ENCODE measurements around the gene MSH2.
"Not testable (repeated sequence)": the region's sequence is repeated elsewhere in the genome, so short reads cannot be mapped to it uniquely, and the experiment has no call there.

The MSH2 gene

DNA sequence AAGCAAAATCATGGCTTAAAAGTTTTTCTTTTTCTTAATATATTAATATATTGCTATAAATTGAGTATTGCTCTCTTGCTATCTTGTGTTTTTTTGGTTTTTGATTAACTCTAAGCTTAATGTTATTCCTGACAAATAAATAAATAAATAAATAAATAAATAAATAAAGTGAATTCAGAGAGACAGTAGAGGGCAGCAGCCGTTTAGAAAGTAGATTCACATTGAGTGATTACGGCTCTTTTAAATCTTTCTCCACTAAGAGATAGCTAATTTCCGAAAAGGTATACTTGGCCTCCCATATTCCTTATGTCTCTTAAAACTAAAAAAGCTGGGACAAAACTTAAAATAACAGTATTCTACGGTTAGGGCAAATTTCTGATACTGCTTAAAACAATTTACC is 34.3 kb downstream of the MSH2 start:
- no peak for DNase-seq (ENCODE audit: low read depth, low spot score)
- Histone ChIP-seq H3K9me3 (ENCODE audit: insufficient read depth, low read length) (peaks cover under 1% of the 10 kb centered on the region; the same call in 1 of the 2 replicates), H3K9ac (ENCODE audit: insufficient read length, low read depth) (no peak overlapping the region), H3K27me3 (ENCODE audit: insufficient read depth, insufficient read length) (no peaks in the 10 kb centered on the region), H3K4me3 (ENCODE audit: insufficient read length, low read depth) (no peak overlapping the region), H3K4me1 (ENCODE audit: insufficient read depth, insufficient read length) (peaks cover 2% of the 10 kb centered on the region), H3K36me3 (ENCODE audit: insufficient read depth, insufficient read length, low read length) (peaks cover 54% of the 10 kb centered on the region)
- TF ChIP-seq SUZ12 (IDR thresholded peaks at IDR 0.05; ENCODE audit: extremely low read depth, insufficient read depth, insufficient read length) (no peak), ZNF274 (IDR thresholded peaks at IDR 0.05; ENCODE audit: low read depth, low read length) (no peak), YY1 (IDR thresholded peaks at IDR 0.05; ENCODE audit: insufficient read depth, insufficient read length) (no peak)

DNA sequence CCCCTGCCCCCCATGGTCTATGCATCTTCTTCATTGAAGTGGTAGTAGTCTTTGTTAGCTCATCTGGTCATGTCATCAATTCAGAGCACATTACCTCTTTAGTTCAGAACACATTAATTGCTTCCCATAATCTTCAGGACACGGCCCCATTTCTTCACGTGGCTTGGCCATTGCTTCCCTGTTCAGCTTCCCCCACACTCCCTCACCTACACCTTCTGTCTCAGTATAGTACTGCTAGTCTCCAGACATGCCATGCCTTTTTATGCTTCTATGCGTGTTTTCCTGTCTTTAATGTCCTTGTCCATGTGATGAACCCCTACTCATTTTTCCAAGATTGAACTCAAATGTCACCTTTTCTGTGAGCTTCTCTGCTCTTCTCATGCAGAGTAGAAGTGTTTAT is 35.1 kb downstream of the MSH2 start:
- Histone ChIP-seq H3K36me3 (ENCODE audit: insufficient read depth, insufficient read length, low read length) (peaks cover 56% of the 10 kb centered on the region), H3K27me3 (ENCODE audit: insufficient read depth, insufficient read length) (no peaks in the 10 kb centered on the region), H3K4me1 (ENCODE audit: insufficient read depth, insufficient read length) (peaks cover 2% of the 10 kb centered on the region), H3K4me3 (ENCODE audit: insufficient read length, low read depth) (no peak overlapping the region), H3K9me3 (ENCODE audit: insufficient read depth, low read length) (no peaks in the 10 kb centered on the region; the same call in 1 of the 2 replicates), H3K9ac (ENCODE audit: insufficient read length, low read depth) (no peak overlapping the region)
- no peak for TF ChIP-seq SUZ12 (IDR thresholded peaks at IDR 0.05; ENCODE audit: extremely low read depth, insufficient read depth, insufficient read length)
- TF ChIP-seq YY1 (IDR thresholded peaks at IDR 0.05; ENCODE audit: insufficient read depth, insufficient read length) = no peak
- no peak for TF ChIP-seq ZNF274 (IDR thresholded peaks at IDR 0.05; ENCODE audit: low read depth, low read length)
- no peak for DNase-seq (ENCODE audit: low read depth, low spot score)

DNA sequence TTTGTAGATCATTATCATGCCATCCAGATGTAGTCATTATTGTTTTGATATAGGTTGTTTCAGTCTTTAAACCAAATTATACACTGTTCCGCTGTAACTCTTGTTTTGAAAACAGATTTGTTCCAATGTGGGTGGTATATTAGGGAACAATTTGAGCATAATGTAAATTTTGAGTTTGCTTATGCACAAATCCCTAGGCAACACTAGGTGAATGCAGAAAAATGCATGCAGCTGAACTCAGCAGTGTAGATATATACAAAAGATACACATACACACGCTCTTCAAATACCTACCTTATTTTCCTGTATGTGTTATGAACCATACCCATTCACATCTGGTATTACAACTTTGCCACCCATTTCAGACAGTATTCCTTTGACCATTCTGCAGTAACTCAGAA is 35.8 kb downstream of the MSH2 start:
- Histone ChIP-seq H3K4me1 (ENCODE audit: insufficient read depth, insufficient read length) (peaks cover 2% of the 10 kb centered on the region), H3K4me3 (ENCODE audit: insufficient read length, low read depth) (no peak overlapping the region), H3K9me3 (ENCODE audit: insufficient read depth, low read length) (no peaks in the 10 kb centered on the region), H3K9ac (ENCODE audit: insufficient read length, low read depth) (no peak overlapping the region), H3K36me3 (ENCODE audit: insufficient read depth, insufficient read length, low read length) (peaks cover 56% of the 10 kb centered on the region), H3K27me3 (ENCODE audit: insufficient read depth, insufficient read length) (no peaks in the 10 kb centered on the region)
- no peak for TF ChIP-seq YY1 (IDR thresholded peaks at IDR 0.05; ENCODE audit: insufficient read depth, insufficient read length)
- DNase-seq (ENCODE audit: low read depth, low spot score) = no peak

DNA sequence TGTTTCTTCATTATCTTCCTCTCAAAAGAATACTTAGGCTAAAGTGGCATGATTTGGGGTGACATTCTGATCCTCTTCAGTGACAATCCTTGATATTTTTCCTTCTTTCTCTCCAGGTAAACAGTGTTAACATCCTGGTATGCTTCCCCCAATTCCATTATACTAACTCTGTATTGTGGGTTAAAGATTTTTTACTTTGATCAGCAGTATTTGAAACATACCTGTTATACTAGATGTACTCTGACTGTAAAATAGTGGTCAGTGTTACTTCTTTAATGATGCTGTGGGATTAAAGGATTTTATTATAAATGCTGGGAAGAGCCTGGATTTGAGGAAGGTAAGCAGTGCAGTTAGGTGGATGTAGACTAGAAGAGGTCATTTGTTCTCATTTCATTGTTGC is 48.8 kb downstream of the MSH2 start:
- H3K27me3 ChIP-seq (ENCODE audit: insufficient read depth, insufficient read length) = no peaks in the 10 kb centered on the region
- H3K4me3 ChIP-seq (ENCODE audit: insufficient read length, low read depth) = no peak overlapping the region
- H3K9ac ChIP-seq (ENCODE audit: insufficient read length, low read depth) = no peak overlapping the region
- no peak for DNase-seq (ENCODE audit: low read depth, low spot score)
- no peaks in the 10 kb centered on the region for H3K9me3 ChIP-seq (ENCODE audit: insufficient read depth, low read length)
- no peaks in the 10 kb centered on the region for H3K4me1 ChIP-seq (ENCODE audit: insufficient read depth, insufficient read length)
- TF ChIP-seq ZNF274 (IDR thresholded peaks at IDR 0.05; ENCODE audit: low read depth, low read length) (no peak), SUZ12 (IDR thresholded peaks at IDR 0.05; ENCODE audit: extremely low read depth, insufficient read depth, insufficient read length) (no peak), YY1 (IDR thresholded peaks at IDR 0.05; ENCODE audit: insufficient read depth, insufficient read length) (no peak)
- peaks cover 67% of the 10 kb centered on the region for H3K36me3 ChIP-seq (ENCODE audit: insufficient read depth, insufficient read length, low read length)

DNA sequence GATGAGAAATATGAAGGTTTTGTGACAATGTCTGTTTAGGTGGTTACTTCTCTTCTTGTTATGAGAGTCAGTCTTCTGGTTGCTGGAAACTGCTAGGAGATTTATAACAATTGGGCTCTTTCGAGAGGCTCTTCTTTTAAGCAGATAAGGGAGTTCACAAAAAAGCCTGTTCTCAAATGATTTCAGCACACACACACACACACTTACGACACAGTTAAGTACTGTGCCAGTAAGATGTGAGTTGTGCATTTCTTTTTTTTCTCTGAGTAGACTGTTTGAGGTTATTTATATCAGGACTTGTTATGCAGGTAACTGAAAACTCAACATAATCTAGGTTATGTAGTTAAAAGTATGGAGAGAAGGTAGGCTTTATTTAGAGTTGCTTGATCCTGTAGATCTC is 49.8 kb downstream of the MSH2 start:
- no peak for TF ChIP-seq YY1 (IDR thresholded peaks at IDR 0.05; ENCODE audit: insufficient read depth, insufficient read length)
- no peak for TF ChIP-seq ZNF274 (IDR thresholded peaks at IDR 0.05; ENCODE audit: low read depth, low read length)
- TF ChIP-seq SUZ12 (IDR thresholded peaks at IDR 0.05; ENCODE audit: extremely low read depth, insufficient read depth, insufficient read length) = no peak
- Histone ChIP-seq H3K4me1 (ENCODE audit: insufficient read depth, insufficient read length) (no peaks in the 10 kb centered on the region), H3K9me3 (ENCODE audit: insufficient read depth, low read length) (no peaks in the 10 kb centered on the region), H3K4me3 (ENCODE audit: insufficient read length, low read depth) (no peak overlapping the region), H3K27me3 (ENCODE audit: insufficient read depth, insufficient read length) (no peaks in the 10 kb centered on the region), H3K9ac (ENCODE audit: insufficient read length, low read depth) (no peak overlapping the region), H3K36me3 (ENCODE audit: insufficient read depth, insufficient read length, low read length) (peaks cover 65% of the 10 kb centered on the region)
- DNase-seq (ENCODE audit: low read depth, low spot score) = no peak

DNA sequence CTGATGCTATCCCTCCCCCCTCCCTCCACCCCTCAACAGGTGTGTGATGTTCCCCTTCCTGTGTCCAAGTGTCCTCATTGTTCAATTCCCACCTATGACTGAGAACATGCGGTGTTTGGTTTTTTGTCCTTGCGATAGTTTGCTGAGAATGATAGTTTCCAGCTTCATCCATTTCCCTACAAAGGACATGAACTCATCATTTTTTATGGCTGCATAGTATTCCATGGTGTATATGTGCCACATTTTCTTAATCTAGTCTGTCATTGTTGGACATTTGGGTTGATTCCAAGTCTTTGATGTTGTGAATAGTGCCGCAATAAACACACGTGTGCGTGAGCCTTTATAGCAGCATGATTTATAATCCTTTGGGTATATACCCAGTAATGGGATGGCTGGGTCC is 51.9 kb downstream of the MSH2 start:
- H3K27me3 ChIP-seq (ENCODE audit: insufficient read depth, insufficient read length); DNase-seq (ENCODE audit: low read depth, low spot score); H3K9me3 ChIP-seq (ENCODE audit: insufficient read depth, low read length); H3K4me1 ChIP-seq (ENCODE audit: insufficient read depth, insufficient read length); H3K4me3 ChIP-seq (ENCODE audit: insufficient read length, low read depth); H3K9ac ChIP-seq (ENCODE audit: insufficient read length, low read depth): not testable (repeated sequence)
- peaks cover 48% of the 10 kb centered on the region for H3K36me3 ChIP-seq (ENCODE audit: insufficient read depth, insufficient read length, low read length)

DNA sequence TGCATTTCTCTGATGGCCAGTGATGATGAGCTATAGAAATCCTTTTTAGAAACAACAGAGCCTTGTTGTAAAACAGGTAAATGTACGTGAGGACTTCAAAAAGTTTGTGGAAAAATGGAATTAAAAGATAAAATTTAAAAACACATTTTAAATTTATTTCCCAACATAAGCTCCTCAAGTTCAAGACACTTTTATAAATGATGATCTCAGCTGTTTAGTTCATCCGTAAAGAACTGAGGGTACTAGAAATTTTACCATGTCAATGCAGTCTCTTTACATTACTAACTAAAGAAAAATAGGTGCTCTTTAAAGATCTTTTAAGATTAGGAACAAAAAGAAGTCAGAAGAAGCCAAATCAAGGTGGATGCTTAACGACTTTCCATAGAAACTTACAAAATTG is 52.5 kb downstream of the MSH2 start:
- Histone ChIP-seq H3K4me1 (ENCODE audit: insufficient read depth, insufficient read length) (no peaks in the 10 kb centered on the region), H3K4me3 (ENCODE audit: insufficient read length, low read depth) (no peak overlapping the region), H3K36me3 (ENCODE audit: insufficient read depth, insufficient read length, low read length) (peaks cover 45% of the 10 kb centered on the region), H3K9me3 (ENCODE audit: insufficient read depth, low read length) (no peaks in the 10 kb centered on the region), H3K9ac (ENCODE audit: insufficient read length, low read depth) (no peak overlapping the region), H3K27me3 (ENCODE audit: insufficient read depth, insufficient read length) (no peaks in the 10 kb centered on the region)
- DNase-seq (ENCODE audit: low read depth, low spot score) = no peak
- TF ChIP-seq SUZ12 (IDR thresholded peaks at IDR 0.05; ENCODE audit: extremely low read depth, insufficient read depth, insufficient read length) = no peak
- TF ChIP-seq ZNF274 (IDR thresholded peaks at IDR 0.05; ENCODE audit: low read depth, low read length) = no peak
- TF ChIP-seq YY1 (IDR thresholded peaks at IDR 0.05; ENCODE audit: insufficient read depth, insufficient read length) = no peak

DNA sequence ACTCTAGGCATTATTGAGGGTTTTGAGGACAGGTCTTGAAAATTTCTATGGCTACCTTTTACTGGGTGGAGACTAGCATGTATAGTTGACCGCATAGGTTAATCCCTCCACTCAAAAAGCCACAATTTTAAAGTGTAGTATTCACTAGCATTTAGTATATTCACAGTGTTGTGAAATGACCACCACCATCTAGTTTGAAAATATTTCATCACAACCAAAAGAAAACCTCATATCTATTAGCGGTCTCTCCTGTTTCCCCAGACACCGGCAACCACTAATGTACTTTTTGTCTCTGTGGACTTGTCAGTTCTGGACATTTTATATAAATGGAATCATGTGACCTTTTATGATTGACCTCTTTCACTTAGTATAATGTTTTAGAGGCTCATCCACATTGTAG is 53.9 kb downstream of the MSH2 start:
- DNase-seq (ENCODE audit: low read depth, low spot score) = no peak
- Histone ChIP-seq H3K9me3 (ENCODE audit: insufficient read depth, low read length) (no peaks in the 10 kb centered on the region), H3K9ac (ENCODE audit: insufficient read length, low read depth) (no peak overlapping the region), H3K36me3 (ENCODE audit: insufficient read depth, insufficient read length, low read length) (peaks cover 33% of the 10 kb centered on the region), H3K27me3 (ENCODE audit: insufficient read depth, insufficient read length) (no peaks in the 10 kb centered on the region), H3K4me1 (ENCODE audit: insufficient read depth, insufficient read length) (no peaks in the 10 kb centered on the region), H3K4me3 (ENCODE audit: insufficient read length, low read depth) (no peak overlapping the region)
- TF ChIP-seq SUZ12 (IDR thresholded peaks at IDR 0.05; ENCODE audit: extremely low read depth, insufficient read depth, insufficient read length) (no peak), ZNF274 (IDR thresholded peaks at IDR 0.05; ENCODE audit: low read depth, low read length) (no peak), YY1 (IDR thresholded peaks at IDR 0.05; ENCODE audit: insufficient read depth, insufficient read length) (no peak)

Measured in NT2/D1 (cell line).